ENCODE data around the gene JAK1.

The JAK1 gene

DNA sequence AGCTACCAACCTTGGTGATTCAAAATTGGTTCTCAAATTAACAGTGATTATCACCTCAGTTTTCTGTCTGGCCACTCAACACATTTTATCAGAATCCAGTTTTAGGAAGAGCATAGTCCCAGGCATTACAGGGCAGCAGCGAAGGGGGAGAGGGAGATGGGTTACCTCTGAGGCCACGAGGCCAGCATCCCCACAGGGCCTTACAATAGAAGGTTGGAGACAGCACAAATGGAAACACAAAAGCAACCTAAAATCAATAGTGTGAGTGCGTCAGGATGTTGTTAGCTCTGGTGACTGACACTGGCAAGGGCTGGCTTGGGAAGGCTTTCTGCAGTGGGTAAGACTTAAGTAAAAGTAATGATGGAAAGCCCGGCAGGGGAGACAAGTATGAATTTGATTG, 79.5 kb downstream of the JAK1 start:
- no peak for DNase-seq

GRCh38 chr1:64885648-64886047, 80.7 kb downstream of the JAK1 start:
- no peak for DNase-seq

- DNase-seq, result no peak
Observed at GRCh38 chr1:64884261-64885040, 81.9 kb downstream of the JAK1 start.

GRCh38 chr1:64882574-64883255, 83.6 kb downstream of the JAK1 start:
- no peak for DNase-seq

- no peak for DNase-seq
Observed at GRCh38 chr1:64881281-64881680, 85.1 kb downstream of the JAK1 start.

GRCh38 chr1:64880449-64880848, 85.9 kb downstream of the JAK1 start:
- DNase-seq, result no peak

GRCh38 chr1:64878931-64879611, 87.3 kb downstream of the JAK1 start:
- DNase-seq, result no peak

GRCh38 chr1:64878090-64878489, 88.3 kb downstream of the JAK1 start:
- DNase-seq, result no peak

DNA sequence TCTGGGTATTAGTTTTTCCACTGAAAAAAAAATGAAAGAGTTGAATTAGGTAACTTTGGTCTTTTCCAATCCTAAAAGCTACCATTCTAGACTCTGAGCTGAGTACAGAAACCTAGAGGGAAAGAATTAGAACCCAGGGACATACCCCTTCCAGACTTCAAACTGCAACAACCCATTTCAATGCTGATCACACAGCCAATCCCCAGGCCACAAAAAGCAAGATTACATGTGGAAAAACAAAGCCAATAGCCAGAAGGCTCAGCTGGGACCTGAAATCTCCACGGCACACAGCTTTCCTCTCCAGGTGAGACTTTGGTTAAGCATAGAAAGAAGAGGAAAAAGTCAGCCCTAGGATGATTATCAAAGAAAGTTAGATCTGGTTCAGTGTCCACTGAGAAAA, 88.8 kb downstream of the JAK1 start:
- DNase-seq, result no peak

DNA sequence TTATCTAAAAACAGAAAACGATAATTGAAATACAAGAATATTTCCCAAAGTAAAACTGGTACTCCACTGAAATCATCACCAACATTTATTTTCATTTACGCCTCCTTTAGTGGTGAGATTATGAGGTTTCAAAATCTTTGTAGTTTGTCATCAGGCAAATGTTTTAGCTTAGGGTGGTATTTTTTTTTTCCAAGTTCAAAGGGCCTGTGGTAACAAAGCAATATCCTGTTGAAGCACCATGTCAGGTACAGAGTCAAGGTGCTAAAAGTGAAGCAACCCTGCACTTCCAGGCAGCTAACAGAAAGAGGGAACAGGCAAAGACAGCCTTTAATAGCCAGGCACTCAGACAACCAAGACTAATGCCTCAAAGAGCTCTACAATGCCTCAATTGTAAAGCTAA, 89.2 kb downstream of the JAK1 start:
- no peak for DNase-seq

DNA sequence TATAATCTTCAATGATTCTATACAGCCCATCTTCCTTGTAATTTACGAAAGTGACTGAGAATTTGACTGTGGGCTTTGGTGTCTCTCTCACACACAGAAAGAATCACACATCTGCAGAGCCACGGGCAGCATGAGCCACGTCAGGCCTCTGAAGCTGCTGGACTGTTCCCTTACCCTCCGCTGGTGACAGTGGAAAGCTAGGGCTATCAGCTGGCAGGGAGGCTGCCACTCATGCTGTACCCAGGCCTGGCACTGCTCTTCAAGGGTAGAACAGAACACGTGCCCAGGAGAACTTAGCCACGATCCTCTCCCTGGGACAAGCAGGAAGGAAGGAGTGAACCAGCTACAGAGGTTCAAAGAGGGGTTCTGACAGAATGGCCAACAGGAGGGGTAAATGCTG, 90.7 kb downstream of the JAK1 start:
- DNase-seq, result no peak

GRCh38 chr1:64875101-64875500, 91.2 kb downstream of the JAK1 start:
- no peak for DNase-seq

- no peak for DNase-seq
Observed at GRCh38 chr1:64874666-64875065, 91.7 kb downstream of the JAK1 start.

DNA sequence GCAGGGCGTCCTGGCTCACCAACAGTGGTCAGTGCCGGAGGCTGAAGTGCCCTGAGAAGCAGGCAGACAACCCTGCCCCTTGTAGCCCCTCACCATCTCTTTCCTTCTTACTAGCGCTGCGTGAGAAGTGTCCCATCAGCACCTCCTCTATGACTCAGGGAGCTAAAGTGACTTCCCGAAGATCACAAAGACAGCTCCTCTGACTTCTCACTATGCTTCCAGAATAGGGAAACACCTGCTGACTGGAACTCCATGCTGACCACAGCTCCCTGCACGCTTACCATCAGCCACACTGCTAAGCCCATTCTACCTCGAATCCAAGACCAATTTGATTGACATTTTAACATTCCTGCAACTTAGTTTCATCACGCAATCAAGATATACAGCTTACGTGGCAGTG, 92.8 kb downstream of the JAK1 start:
- DNase-seq, result no peak

- no peak for DNase-seq
Observed at GRCh38 chr1:64872067-64872466, 94.3 kb downstream of the JAK1 start.

DNA sequence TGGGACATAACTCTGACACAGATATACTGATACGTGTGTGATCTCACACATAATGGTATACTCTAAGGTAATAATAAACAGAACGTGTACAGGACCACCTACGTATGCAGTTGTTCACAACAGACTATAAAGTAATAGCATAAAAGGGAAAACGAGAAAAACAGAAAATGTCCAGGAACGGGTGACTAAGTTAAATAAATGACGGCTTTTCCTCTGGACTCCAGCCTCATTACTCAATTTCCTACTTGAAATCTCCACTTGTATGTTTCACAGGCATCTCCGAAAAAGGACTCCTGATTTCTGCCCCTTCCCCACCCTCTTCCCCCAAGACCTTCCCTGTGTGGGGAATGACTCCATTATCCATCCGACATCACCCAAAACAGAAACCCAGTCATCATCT, 95.1 kb downstream of the JAK1 start:
- no peak for DNase-seq

DNA sequence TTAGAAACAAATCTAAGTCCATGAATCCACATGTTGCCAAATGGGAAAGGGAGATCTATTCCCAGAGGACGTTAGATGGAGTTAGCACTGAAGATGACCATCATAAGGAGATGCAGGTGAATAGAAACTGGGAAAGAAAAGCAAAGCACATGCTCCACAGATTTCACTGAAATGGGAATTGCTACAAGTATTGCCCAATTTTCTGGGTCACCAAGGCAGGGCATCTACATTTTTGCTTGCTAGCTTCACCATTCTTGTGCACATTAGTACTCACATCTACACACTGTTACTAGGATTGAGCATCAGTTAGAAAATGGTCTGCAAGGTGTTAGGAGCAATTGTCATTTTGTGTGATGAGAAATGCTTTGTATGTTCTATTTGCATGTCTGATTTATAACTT, 99.1 kb downstream of the JAK1 start:
- DNase-seq, result no peak

GRCh38 chr1:64866689-64867088, 99.7 kb downstream of the JAK1 start:
- DNase-seq, result no peak

- no peak for DNase-seq
Observed at GRCh38 chr1:64865105-64865757, 101.1 kb downstream of the JAK1 start.

GRCh38 chr1:64864018-64864940, 102.1 kb downstream of the JAK1 start:
- DNase-seq, result no peak

- no peak for DNase-seq
Observed at GRCh38 chr1:64861611-64862010, 104.7 kb downstream of the JAK1 start.

DNA sequence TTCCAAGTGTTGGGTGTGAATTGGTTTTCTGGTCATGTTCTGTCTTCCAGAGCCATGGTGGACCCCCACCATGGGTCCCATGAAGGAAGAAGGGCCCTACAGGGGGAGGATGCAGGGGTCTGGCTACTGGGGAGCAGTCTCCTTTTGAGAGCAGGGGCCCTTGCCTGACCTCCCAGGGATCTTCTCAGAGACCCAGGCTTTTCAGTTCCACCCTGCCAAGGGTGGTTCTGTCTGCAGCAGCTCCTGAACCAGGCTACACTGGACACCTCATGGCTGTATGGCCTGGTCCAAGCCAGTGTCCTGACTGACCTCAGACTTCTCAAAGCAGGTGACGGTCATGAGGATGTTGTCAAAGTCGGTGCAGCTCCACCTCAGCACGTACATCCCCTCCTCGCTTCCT, 109.0 kb downstream of the JAK1 start:
- no peak for DNase-seq

Measured in cortex of kidney (tissue), 1 donor.